Pancreas (tissue), 10 donors: ENCODE data around the gene SH3TC1. TPM values are rescaled to one million over a fixed set of nuclear protein-coding genes. Genes with fewer than 3 reads are reported as not detected.

Experiments
- ATAC-seq, 4 donors: fragments of 200-7000 bp; cut with Tn5 transposase; one replicate each; pipeline versions ENCODE4 v1.8.0 to v1.9.1; 2020; ENCODE audit warnings: mild to moderate bottlenecking in 4 of 4, moderate library complexity in 4 of 4
- DNase-seq, 6 donors: peaks; one replicate each; pipeline ENCODE4 v3.0.0-alpha.2; 2020
- FAIRE-seq: peaks from 2 replicates; lab custom pipeline; 2012; peaks lifted over from hg19 to GRCh38; lab: Jason Lieb, UNC
- H3K27ac ChIP-seq, 4 donors: fragments of 200-600 bp; sonication (generic); 1 replicate in 3 of 4; 2 replicates in 1 of 4; pipeline versions ENCODE4 v1.5.0 to v1.8.0; 2020
- H3K27me3 ChIP-seq, 4 donors: fragments of 200-600 bp; one replicate each; pipeline ENCODE4 v1.8.0; 2021
- H3K36me3 ChIP-seq, 3 donors: fragments of 200-600 bp; sonication (generic) in 1 of 3; one replicate each; pipeline versions ENCODE4 v1.5.0 to v1.8.0; 2020 to 2021
- H3K4me1 ChIP-seq, 3 donors: fragments of 200-600 bp; one replicate each; pipeline ENCODE4 v1.8.0; 2021
- H3K4me3 ChIP-seq, 4 donors: fragments of 200-600 bp; sonication (generic) in 2 of 4; one replicate each; pipeline versions ENCODE4 v1.5.0 to v1.8.0; 2020 to 2021
- H3K9me3 ChIP-seq, 4 donors: fragments of 200-600 bp; one replicate each; pipeline ENCODE4 v1.8.0; 2021
- WGBS, 2 donors: extraction: QIAGEN DNeasy Blood & Tissue Kit; methylation state at CpG; one replicate each; pipeline ENCODE4 v1.1.7; 2013; 5-methylcytosine and 5-hydroxymethylcytosine counted together
- intact Hi-C, 3 donors: fragments of 100-400 bp; cut with DNase I; formaldehyde crosslinking; loops; one replicate each; pipeline versions ENCODE4 v1.11.1 to v1.14.2; 2022
- polyA plus RNA-seq, 2 donors: library from polyadenylated mRNA; stranded (reverse); fragments of 200-250 nt; gene quantifications; one replicate each; pipeline ENCODE4 v1.2.3, GENCODE V29; 2013
- total RNA-seq, 6 donors: library from RNA; stranded (reverse); fragmentation: NEBNext Ultra II Directional in 4 of 6; extraction: Animal tissue kit (Norgen Biotek cat#: 25700) in 4 of 6; gene quantifications; one replicate each; pipeline versions ENCODE4 v1.2.1 to v1.2.4, GENCODE V29; 2021 to 2023
- TF ChIP-seq, protein P1 (sequence below), 4 donors: fragments of 200-600 bp; sonication (generic) in 3 of 4; IDR thresholded peaks; one replicate each; pipeline versions ENCODE4 v1.5.0 to v1.8.0; 2021; ENCODE audit warnings: antibody characterized with exemption in 4 of 4
- donor health status: healthy with polysubstance abuse.
- donor health status: DM: no; HTN: no; CAD: no; lungs with moderate emphysema.
- donor health status: DM: no; HTN: no; CAD: no.
- donor health status: control.
- donor health status: control.
- donor health status: Bipolar disorder and iron deficiency.
- donor health status: DM: yes; HTN: yes; CAD: no.
- donor health status: DM: no; HTN: no; CAD: no.
- donor health status: DM: no; HTN: no; CAD: no.
- donor health status: DM: yes; HTN: yes; CAD: no.

SH3TC1 gene
- total and polyA plus RNA-seq, 8 donors: 12.5 to 28.0 (median 19.6) TPM

DNA sequence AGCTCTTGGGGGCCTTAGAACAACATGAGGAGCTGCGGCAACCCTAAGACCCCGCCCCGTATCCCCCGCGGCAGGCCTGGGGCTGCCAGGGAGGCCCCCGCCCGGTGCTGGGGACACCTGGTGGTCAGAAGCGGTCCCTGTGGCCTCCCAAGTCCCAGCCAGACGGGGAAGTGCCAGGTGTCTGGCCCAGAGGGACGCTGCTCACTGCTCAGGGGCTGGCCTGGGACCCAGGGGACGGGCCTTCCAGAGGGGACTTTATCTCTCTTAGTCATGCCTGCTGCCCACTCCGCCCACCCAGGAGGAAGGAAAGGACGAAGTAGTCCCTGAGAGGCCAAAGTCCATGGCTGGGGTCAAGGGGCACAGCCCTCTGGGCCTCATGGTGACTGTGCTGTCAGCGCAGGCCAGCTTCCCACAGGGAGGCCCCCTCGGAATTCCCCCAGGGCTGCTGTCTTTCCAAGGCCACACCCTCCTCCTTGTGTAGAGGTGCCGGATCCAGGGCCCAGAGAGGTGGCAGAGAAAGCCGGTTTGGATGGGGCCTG is 39.5 kb downstream of the SH3TC1 start:
- TF ChIP-seq, protein P1, sequence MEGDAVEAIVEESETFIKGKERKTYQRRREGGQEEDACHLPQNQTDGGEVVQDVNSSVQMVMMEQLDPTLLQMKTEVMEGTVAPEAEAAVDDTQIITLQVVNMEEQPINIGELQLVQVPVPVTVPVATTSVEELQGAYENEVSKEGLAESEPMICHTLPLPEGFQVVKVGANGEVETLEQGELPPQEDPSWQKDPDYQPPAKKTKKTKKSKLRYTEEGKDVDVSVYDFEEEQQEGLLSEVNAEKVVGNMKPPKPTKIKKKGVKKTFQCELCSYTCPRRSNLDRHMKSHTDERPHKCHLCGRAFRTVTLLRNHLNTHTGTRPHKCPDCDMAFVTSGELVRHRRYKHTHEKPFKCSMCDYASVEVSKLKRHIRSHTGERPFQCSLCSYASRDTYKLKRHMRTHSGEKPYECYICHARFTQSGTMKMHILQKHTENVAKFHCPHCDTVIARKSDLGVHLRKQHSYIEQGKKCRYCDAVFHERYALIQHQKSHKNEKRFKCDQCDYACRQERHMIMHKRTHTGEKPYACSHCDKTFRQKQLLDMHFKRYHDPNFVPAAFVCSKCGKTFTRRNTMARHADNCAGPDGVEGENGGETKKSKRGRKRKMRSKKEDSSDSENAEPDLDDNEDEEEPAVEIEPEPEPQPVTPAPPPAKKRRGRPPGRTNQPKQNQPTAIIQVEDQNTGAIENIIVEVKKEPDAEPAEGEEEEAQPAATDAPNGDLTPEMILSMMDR (IDR thresholded peaks at IDR 0.05): no peak
- no peaks in the 10 kb centered on the region for H3K27me3 ChIP-seq
- intact Hi-C loops: no loop called here
- peaks cover 0 to 21% (median 8%) of the 10 kb centered on the region in 3 donors for H3K36me3 ChIP-seq
- no peaks in the 10 kb centered on the region for H3K9me3 ChIP-seq
- ATAC-seq: peak in 1 of 4 donors; percentile 49
- no peak for FAIRE-seq
- 75 to 76% methylated on average over 16 to 17 of the region's 17 CpGs for WGBS, 2 donors
- DNase-seq: peak in 1 of 6 donors; percentile 67
- H3K27ac ChIP-seq: no peak overlapping the region
- H3K4me3 ChIP-seq: no peak overlapping the region
- H3K4me1 ChIP-seq: no peaks in the 10 kb centered on the region

DNA sequence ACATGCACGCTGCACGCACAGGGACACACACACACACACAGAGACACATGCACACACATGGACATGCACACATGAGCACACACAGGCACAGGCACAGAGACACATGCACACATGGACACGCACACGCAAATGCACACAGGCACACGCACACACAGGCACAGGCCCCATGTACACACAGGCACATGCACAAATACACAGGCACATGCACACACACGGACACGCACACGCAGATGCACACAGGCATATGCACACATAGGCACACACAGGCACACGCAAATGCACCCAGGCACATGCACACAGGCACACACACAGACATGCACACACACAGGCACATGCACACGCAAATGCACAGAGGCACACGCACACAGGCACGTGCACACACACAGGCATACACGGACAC is 40.1 kb downstream of the SH3TC1 start:
- no peaks in the 10 kb centered on the region for H3K9me3 ChIP-seq
- TF ChIP-seq, protein P1 (IDR thresholded peaks at IDR 0.05): no peak
- H3K27me3 ChIP-seq: no peaks in the 10 kb centered on the region
- intact Hi-C loops: no loop called here
- ATAC-seq (no peak), DNase-seq (peak in 2 of 6 donors; percentile 5 to 24), FAIRE-seq (no peak)
- no peaks in the 10 kb centered on the region for H3K4me1 ChIP-seq
- no peak overlapping the region for H3K27ac ChIP-seq
- peaks cover 0 to 21% (median 8%) of the 10 kb centered on the region in 3 donors for H3K36me3 ChIP-seq
- WGBS, 2 donors: 96 to 97% methylated on average over 13 of the region's 13 CpGs
- H3K4me3 ChIP-seq: no peak overlapping the region

DNA sequence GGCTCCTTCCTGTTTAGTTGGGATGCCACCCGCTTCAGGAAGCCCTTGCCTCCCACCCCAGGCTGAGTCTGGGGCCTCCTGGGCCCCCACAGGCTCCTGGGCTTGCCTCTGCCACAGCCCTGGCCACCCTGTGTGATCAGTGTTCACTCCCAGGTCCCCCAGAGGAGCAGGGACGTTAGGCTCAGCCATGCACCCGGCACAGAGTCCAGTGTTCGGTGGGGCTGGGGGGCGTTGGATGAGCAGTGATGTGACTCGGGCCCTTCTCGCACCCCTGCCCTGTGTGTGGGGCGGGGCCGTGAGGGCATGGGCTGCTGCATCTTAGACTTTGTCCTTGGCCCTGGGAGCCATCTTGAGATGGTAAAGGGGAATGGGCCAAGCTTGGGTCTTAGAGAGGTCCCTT is 40.6 kb downstream of the SH3TC1 start:
- H3K9me3 ChIP-seq: no peaks in the 10 kb centered on the region
- H3K27me3 ChIP-seq: no peaks in the 10 kb centered on the region
- 92 to 93% methylated on average over 9 of the region's 9 CpGs for WGBS, 2 donors
- peaks cover 0 to 18% (median 8%) of the 10 kb centered on the region in 3 donors for H3K36me3 ChIP-seq
- H3K4me1 ChIP-seq: no peaks in the 10 kb centered on the region
- peak in 1 of 6 donors; percentile 11 for DNase-seq
- no peak overlapping the region for H3K27ac ChIP-seq
- TF ChIP-seq, protein P1 (IDR thresholded peaks at IDR 0.05): no peak
- FAIRE-seq: no peak
- ATAC-seq: no peak
- intact Hi-C loops: loop anchor here in 2 of 3 donors (5.0 kb wide), 1 partner anchor 168 kb away; no protein-coding TSS in a partner anchor
- no peak overlapping the region for H3K4me3 ChIP-seq

DNA sequence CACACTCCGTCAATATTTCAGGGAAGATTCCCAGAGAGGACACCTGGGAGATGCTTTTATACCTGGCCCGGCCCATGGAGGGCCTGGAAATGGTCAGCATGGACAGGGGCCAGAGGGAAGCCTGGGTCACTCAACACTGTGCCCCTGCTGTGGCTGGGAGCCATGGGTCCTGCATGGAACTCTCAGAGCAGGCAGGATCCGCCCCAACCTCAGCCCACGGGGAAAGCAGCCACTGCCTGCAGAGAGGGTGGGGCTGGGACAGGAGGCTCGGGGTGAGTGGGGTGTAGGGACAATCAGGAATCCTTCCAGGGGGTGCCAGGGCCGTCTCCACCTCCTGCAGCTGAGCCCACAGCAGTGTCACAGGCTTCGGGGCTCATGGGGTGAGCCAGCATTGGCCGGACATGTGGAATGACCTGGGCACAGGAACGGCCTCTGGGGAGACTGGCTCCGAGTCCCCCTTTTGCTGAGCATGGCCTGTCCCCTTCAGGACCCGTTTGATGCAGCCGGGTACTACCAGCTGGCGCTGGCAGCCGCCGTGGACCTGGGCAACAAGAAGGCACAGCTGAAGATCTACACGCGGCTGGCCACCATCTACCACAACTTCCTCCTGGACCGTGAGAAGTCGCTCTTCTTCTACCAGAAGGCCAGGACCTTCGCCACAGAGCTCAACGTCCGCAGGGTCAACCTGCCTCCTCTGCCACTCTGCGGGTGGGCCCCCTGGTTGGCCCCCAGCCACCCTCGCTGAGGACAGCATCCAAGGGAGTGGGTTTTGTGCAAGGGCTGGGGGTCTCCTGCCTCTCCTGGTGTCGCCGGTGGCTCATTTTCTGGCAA is 41.3 kb downstream of the SH3TC1 start:
- peak in 2 of 6 donors; percentile 23 to 70 for DNase-seq
- 79 to 84% methylated on average over 26 of the region's 26 CpGs for WGBS, 2 donors
- Histone ChIP-seq H3K4me1 (no peaks in the 10 kb centered on the region), H3K27ac (no peak overlapping the region), H3K9me3 (no peaks in the 10 kb centered on the region), H3K27me3 (no peaks in the 10 kb centered on the region), H3K4me3 (no peak overlapping the region), H3K36me3 (peaks cover 0 to 15% (median 8%) of the 10 kb centered on the region in 3 donors)
- intact Hi-C loops: loop anchor here in 2 of 3 donors (5.0 kb wide), 1 partner anchor 167 kb away; no protein-coding TSS in a partner anchor
- no peak for FAIRE-seq
- no peak for ATAC-seq
- TF ChIP-seq, protein P1 (IDR thresholded peaks at IDR 0.05): no peak
